HCT116 (cell line): ENCODE measurements around the gene SECTM1. TPM values are rescaled to one million over a fixed set of nuclear protein-coding genes. Genes with fewer than 3 reads are reported as not detected.

Experiments used
- ATAC-seq: fragments of 200-7000 bp; cut with Tn5 transposase; 2 replicates; pipeline ENCODE4 v1.9.1; 2020; ENCODE audit warnings: mild to moderate bottlenecking, moderate library complexity
- BruUV-seq: library from RNA; stranded (reverse); fragments of 400-500 nt; replicated peaks from 2 replicates; lab custom pipeline; 2021; lab: Mats Ljungman, UMichigan
- CTCF ChIA-PET: fragments of 300-600 bp; sonication (Branson Sonifier 250); formaldehyde crosslinking; loops from one replicate; lab custom pipeline; 2021; ENCODE audit warnings: antibody characterized with exemption; lab: Charles Lee
- POLR2A ChIA-PET: fragments of 300-600, 350-600 bp; sonication (Branson Sonifier 250); formaldehyde crosslinking; loops from one replicate; lab custom pipeline; 2021; ENCODE audit warnings: antibody characterized with exemption; lab: Charles Lee
- RAD21 ChIA-PET, 2 experiments: fragments of 300-600 bp; sonication (Branson Sonifier 250); formaldehyde crosslinking; loops; one replicate each; lab custom pipeline; 2023; ENCODE audit warnings: low total read pairs in 2 of 2; ENCODE audit not compliant: uncharacterized antibody in 2 of 2, unreplicated experiment in 2 of 2, low non-redundant PET in 1 of 2; lab: Charles Lee
- DNase-seq: peaks from one replicate; pipeline ENCODE4 v3.0.0-alpha.2; 2010; ENCODE audit warnings: low read depth, low spot score
- H2AFZ ChIP-seq: fragments of 200-600 bp; shearing (Covaris generic), sonication (generic); 2 replicates; pipeline ENCODE4 v1.6.1; 2017; ENCODE audit warnings: low read depth, mixed run types, mixed read lengths, antibody characterized with exemption, low read length; ENCODE audit not compliant: poor library complexity, severe bottlenecking
- H3K27ac ChIP-seq: 2 replicates; pipeline ENCODE4 v1.5.1; 2012; ENCODE audit warnings: low read depth, low read length
- H3K27me3 ChIP-seq: fragments of 200-600 bp; sonication (generic); 2 replicates; pipeline ENCODE4 v1.6.1; 2016; ENCODE audit warnings: mixed run types, low read length, mixed read lengths; ENCODE audit not compliant: insufficient read depth
- H3K36me3 ChIP-seq, 2 experiments: fragments of 200-500 bp in 1 of 2; fragments of 200-600 bp in 1 of 2; sonication (Bioruptor generic) in 1 of 2; sonication (generic) in 1 of 2; 2 replicates each; pipeline versions ENCODE4 v1.5.1 to v1.6.1; 2014 to 2016; ENCODE audit warnings: low read length in 2 of 2, inconsistent platforms in 1 of 2, mixed read lengths in 1 of 2, mixed run types in 1 of 2; ENCODE audit not compliant: insufficient read depth in 2 of 2, control insufficient read depth in 1 of 2
- H3K4me1 ChIP-seq, 2 experiments: fragments of 200-600 bp in 1 of 2; sonication (generic) in 1 of 2; 2 replicates each; pipeline versions ENCODE4 v1.5.1 to v1.6.1; 2012 to 2017; ENCODE audit warnings: low read length in 2 of 2, inconsistent platforms in 1 of 2, mild to moderate bottlenecking in 1 of 2, mixed read lengths in 1 of 2, mixed run types in 1 of 2, moderate library complexity in 1 of 2; ENCODE audit not compliant: insufficient read depth in 2 of 2, control insufficient read depth in 1 of 2
- H3K4me2 ChIP-seq: fragments of 200-600 bp; sonication (generic); 2 replicates; pipeline ENCODE4 v1.6.1; 2017; ENCODE audit warnings: mixed run types, low read length, mixed read lengths
- H3K4me3 ChIP-seq, 2 experiments: fragments of 200-600 bp in 1 of 2; sonication (generic) in 1 of 2; replicated peaks in 1 of 2; 2 replicates each; pipeline ENCODE4 v1.5.1; 2011 to 2016; ENCODE audit warnings: low read length in 2 of 2, control low read depth in 1 of 2, low read depth in 1 of 2, mild to moderate bottlenecking in 1 of 2, mixed read lengths in 1 of 2, mixed run types in 1 of 2
- H3K79me2 ChIP-seq: fragments of 200-600 bp; sonication (generic); 2 replicates; pipeline ENCODE4 v1.6.1; 2017; ENCODE audit warnings: mild to moderate bottlenecking, mixed run types, low read length, moderate library complexity, mixed read lengths; ENCODE audit not compliant: insufficient read depth
- H3K9ac ChIP-seq: fragments of 200-600 bp; sonication (generic); 2 replicates; pipeline ENCODE4 v1.6.1; 2016; ENCODE audit warnings: low read length, mixed read lengths
- H3K9me2 ChIP-seq: fragments of 200-600 bp; sonication (generic), shearing (Covaris generic); 2 replicates; pipeline ENCODE4 v1.6.1; 2017; ENCODE audit warnings: mixed run types, mild to moderate bottlenecking, moderate library complexity; ENCODE audit not compliant: insufficient read depth
- H3K9me3 ChIP-seq, 2 experiments: fragments of 200-500 bp in 1 of 2; fragments of 200-600 bp in 1 of 2; sonication (Bioruptor generic) in 1 of 2; sonication (generic) in 1 of 2; 2 replicates each; pipeline ENCODE4 v1.6.1; 2014 to 2017; ENCODE audit warnings: low read length in 2 of 2, mixed read lengths in 2 of 2, inconsistent platforms in 1 of 2, low read depth in 1 of 2, mild to moderate bottlenecking in 1 of 2, mixed run types in 1 of 2, moderate library complexity in 1 of 2; ENCODE audit not compliant: control insufficient read depth in 1 of 2, insufficient read depth in 1 of 2
- H4K20me1 ChIP-seq: fragments of 200-600 bp; sonication (generic), shearing (Covaris generic); 2 replicates; pipeline ENCODE4 v1.6.1; 2017; ENCODE audit warnings: mixed run types, mild to moderate bottlenecking, moderate library complexity; ENCODE audit not compliant: insufficient read depth
- CTCF ChIP-seq, 3 experiments: fragments of 200-600 bp in 1 of 3; sonication (generic) in 1 of 3; IDR thresholded peaks in 2 of 3; conservative IDR thresholded peaks in 1 of 3; 2 replicates each; pipeline ENCODE4 v1.5.1; 2012 to 2017; ENCODE audit warnings: low read depth in 2 of 3, low read length in 2 of 3, antibody characterized with exemption in 1 of 3, borderline replicate concordance in 1 of 3, control low read depth in 1 of 3, mild to moderate bottlenecking in 1 of 3, mixed read lengths in 1 of 3, mixed run types in 1 of 3, moderate library complexity in 1 of 3; ENCODE audit not compliant: insufficient read depth in 1 of 3
- EGR1 ChIP-seq: IDR thresholded peaks from 2 replicates; pipeline ENCODE4 v1.6.1; 2012; ENCODE audit warnings: low read depth
- ELF1 ChIP-seq: IDR thresholded peaks from 2 replicates; pipeline ENCODE4 v1.6.1; 2012; ENCODE audit warnings: low read depth, borderline replicate concordance
- JUND ChIP-seq: IDR thresholded peaks from 2 replicates; pipeline ENCODE4 v1.6.1; 2012
- POLR2A ChIP-seq: IDR thresholded peaks from 2 replicates; pipeline ENCODE4 v1.7.0; 2011; ENCODE audit warnings: borderline replicate concordance; ENCODE audit not compliant: insufficient read depth, insufficient read length; ENCODE audit errors: extremely low read depth
- POLR2AphosphoS5 ChIP-seq: IDR thresholded peaks from 2 replicates; pipeline ENCODE4 v1.6.1; 2011; ENCODE audit warnings: mild to moderate bottlenecking, low read depth, low read length, moderate library complexity
- RAD21 ChIP-seq: IDR thresholded peaks from 2 replicates; pipeline ENCODE4 v1.6.1; 2012; ENCODE audit warnings: low read depth, mild to moderate bottlenecking
- SIN3A ChIP-seq: IDR thresholded peaks from 2 replicates; pipeline ENCODE4 v1.6.1; 2012; ENCODE audit warnings: low read depth
- YY1 ChIP-seq: IDR thresholded peaks from 2 replicates; pipeline ENCODE4 v1.6.1; 2011; ENCODE audit warnings: low read length, low read depth, moderate library complexity, mild to moderate bottlenecking; ENCODE audit not compliant: insufficient replicate concordance; ENCODE audit errors: extremely low read depth
- ZFX ChIP-seq: fragments of 450-650 bp; IDR thresholded peaks from 2 replicates; pipeline ENCODE4 v1.6.1; 2017
- intact Hi-C: fragments of 100-400 bp; cut with micrococcal nuclease; formaldehyde crosslinking; loops from 2 replicates; pipeline ENCODE4 v1.10.0; 2022
- total RNA-seq: library from RNA; stranded (reverse); gene quantifications from one replicate; pipeline ENCODE4 v1.2.1, GENCODE V29; 2021; ENCODE audit not compliant: unreplicated experiment
- TF ChIP-seq, protein P1 (sequence below): IDR thresholded peaks from 2 replicates; pipeline ENCODE4 v1.6.1; 2012; ENCODE audit warnings: low read depth

Gene SECTM1
- total RNA-seq, 1 experiment from 2014 or later = 6.8 TPM

- no peaks in the 10 kb centered on the region for H3K36me3 ChIP-seq
- H3K4me3 ChIP-seq = no peak overlapping the region
- ATAC-seq (no peak), DNase-seq (no peak)
- H3K27ac ChIP-seq = no peak overlapping the region
- CTCF ChIA-PET = interaction anchor here (0.7 to 0.9 kb wide), 3 partner anchors 10 to 319 kb away, joined by 3 read pairs; no protein-coding TSS in a partner anchor
- RAD21 ChIA-PET = no interaction called here
- no peaks in the 10 kb centered on the region for H3K9me2 ChIP-seq
- no peak overlapping the region for H3K9ac ChIP-seq
- H3K4me1 ChIP-seq = peaks cover 0 to 14% of the 10 kb centered on the region in 2 experiments; a peak in 3 of 4 replicates
- no peak overlapping the region for H3K4me2 ChIP-seq
- H4K20me1 ChIP-seq = no peaks in the 10 kb centered on the region
- POLR2A ChIA-PET = interaction anchor here (1.2 kb wide), 1 partner anchor 19 kb away, joined by 3 read pairs; no protein-coding TSS in a partner anchor
- H3K9me3 ChIP-seq = no peaks in the 10 kb centered on the region
- no peaks in the 10 kb centered on the region for H3K27me3 ChIP-seq
- no peak overlapping the region for H2AFZ ChIP-seq
- TF ChIP-seq POLR2AphosphoS5 (no peak), YY1 (no peak), RAD21 (no peak)
- TF ChIP-seq, protein P1, sequence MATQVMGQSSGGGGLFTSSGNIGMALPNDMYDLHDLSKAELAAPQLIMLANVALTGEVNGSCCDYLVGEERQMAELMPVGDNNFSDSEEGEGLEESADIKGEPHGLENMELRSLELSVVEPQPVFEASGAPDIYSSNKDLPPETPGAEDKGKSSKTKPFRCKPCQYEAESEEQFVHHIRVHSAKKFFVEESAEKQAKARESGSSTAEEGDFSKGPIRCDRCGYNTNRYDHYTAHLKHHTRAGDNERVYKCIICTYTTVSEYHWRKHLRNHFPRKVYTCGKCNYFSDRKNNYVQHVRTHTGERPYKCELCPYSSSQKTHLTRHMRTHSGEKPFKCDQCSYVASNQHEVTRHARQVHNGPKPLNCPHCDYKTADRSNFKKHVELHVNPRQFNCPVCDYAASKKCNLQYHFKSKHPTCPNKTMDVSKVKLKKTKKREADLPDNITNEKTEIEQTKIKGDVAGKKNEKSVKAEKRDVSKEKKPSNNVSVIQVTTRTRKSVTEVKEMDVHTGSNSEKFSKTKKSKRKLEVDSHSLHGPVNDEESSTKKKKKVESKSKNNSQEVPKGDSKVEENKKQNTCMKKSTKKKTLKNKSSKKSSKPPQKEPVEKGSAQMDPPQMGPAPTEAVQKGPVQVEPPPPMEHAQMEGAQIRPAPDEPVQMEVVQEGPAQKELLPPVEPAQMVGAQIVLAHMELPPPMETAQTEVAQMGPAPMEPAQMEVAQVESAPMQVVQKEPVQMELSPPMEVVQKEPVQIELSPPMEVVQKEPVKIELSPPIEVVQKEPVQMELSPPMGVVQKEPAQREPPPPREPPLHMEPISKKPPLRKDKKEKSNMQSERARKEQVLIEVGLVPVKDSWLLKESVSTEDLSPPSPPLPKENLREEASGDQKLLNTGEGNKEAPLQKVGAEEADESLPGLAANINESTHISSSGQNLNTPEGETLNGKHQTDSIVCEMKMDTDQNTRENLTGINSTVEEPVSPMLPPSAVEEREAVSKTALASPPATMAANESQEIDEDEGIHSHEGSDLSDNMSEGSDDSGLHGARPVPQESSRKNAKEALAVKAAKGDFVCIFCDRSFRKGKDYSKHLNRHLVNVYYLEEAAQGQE = no peak
- intact Hi-C loops = no loop called here
- no peaks in the 10 kb centered on the region for H3K79me2 ChIP-seq
- BruUV-seq = no TSS peak
Observed at GRCh38 chr17:82349287-82349701, 15.7 kb upstream of the SECTM1 start.

DNA sequence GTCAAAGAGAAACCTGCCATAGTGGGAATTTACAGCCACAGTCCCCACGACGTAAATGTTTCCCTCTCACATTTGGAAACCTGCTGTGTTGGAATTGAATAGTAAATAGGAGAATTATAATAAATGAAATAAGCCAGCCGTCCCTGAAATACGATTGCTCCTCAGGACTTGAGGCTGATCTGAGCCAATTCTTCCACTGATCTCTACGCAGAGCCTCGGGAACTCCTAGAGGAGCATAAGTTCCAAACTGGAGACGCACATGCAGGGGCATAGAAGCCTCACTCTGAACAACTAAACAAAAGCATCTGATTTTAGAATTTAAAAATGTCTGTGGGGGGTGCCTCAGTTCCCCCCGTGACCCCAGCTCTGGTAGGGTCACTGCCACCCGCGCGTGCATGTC lies 15.3 kb upstream of the SECTM1 start:
- RAD21 ChIA-PET = no interaction called here
- H3K9ac ChIP-seq = no peak overlapping the region
- no peaks in the 10 kb centered on the region for H3K9me2 ChIP-seq
- H3K27me3 ChIP-seq = no peaks in the 10 kb centered on the region
- no peaks in the 10 kb centered on the region for H3K9me3 ChIP-seq
- no peak overlapping the region for H3K4me3 ChIP-seq
- ATAC-seq (no peak), DNase-seq (no peak)
- no peak overlapping the region for H2AFZ ChIP-seq
- H3K36me3 ChIP-seq = no peaks in the 10 kb centered on the region
- BruUV-seq = no TSS peak
- POLR2A ChIA-PET = no interaction called here
- CTCF ChIA-PET = interaction anchor here (0.9 kb wide), 1 partner anchor 10 kb away, joined by 3 read pairs; no protein-coding TSS in a partner anchor
- no peak overlapping the region for H3K4me2 ChIP-seq
- no peak overlapping the region for H3K27ac ChIP-seq
- intact Hi-C loops = no loop called here
- H4K20me1 ChIP-seq = no peaks in the 10 kb centered on the region
- no peaks in the 10 kb centered on the region for H3K79me2 ChIP-seq
- H3K4me1 ChIP-seq = peaks cover 0 to 14% of the 10 kb centered on the region in 2 experiments; a peak in 3 of 4 replicates
- TF ChIP-seq CTCF (IDR thresholded peaks at IDR 0.05 in 2 of 3, conservative IDR thresholded peaks at IDR 0.05 in 1 of 3; ENCODE audit: borderline replicate concordance in 1 of 3, insufficient read depth in 1 of 3, low read depth in 2 of 3, low read length in 2 of 3) (no peak), POLR2A (no peak), SIN3A (no peak), JUND (no peak), ZFX (no peak), ELF1 (no peak), EGR1 (no peak)
- TF ChIP-seq, protein P1 = no peak
